Activated naive CD4-positive, alpha-beta T cell treated with anti-CD3 and anti-CD28 coated beads for 36 hours (primary cell): Measurements from ENCODE around the gene UNC45B. TPM values are rescaled to one million over a fixed set of nuclear protein-coding genes. Genes with fewer than 3 reads are reported as not detected.

Experiments used
- CTCF ChIA-PET: fragments of 350-600 bp; sonication (Branson Sonifier 250); formaldehyde crosslinking; loops from one replicate; lab custom pipeline; 2021; ENCODE audit warnings: antibody characterized with exemption; lab: Charles Lee
- DNase-seq: peaks from one replicate; pipeline ENCODE4 v3.0.0-alpha.2; 2020
- H3K27ac Mint-ChIP-seq: one replicate; pipeline ENCODE4 v1.8.0; 2021; ENCODE audit warnings: mild to moderate bottlenecking, mixed read lengths
- H3K27me3 Mint-ChIP-seq: one replicate; pipeline ENCODE4 v1.8.0; 2021; ENCODE audit warnings: low read depth, mixed read lengths
- H3K36me3 Mint-ChIP-seq: one replicate; pipeline ENCODE4 v1.8.0; 2021; ENCODE audit warnings: low read depth, mixed read lengths
- H3K4me1 Mint-ChIP-seq: one replicate; pipeline ENCODE4 v1.8.0; 2021; ENCODE audit warnings: low read depth, mixed read lengths
- H3K4me3 Mint-ChIP-seq: one replicate; pipeline ENCODE4 v1.8.0; 2021; ENCODE audit warnings: mild to moderate bottlenecking, moderate library complexity, mixed read lengths
- H3K9me3 Mint-ChIP-seq: one replicate; pipeline ENCODE4 v1.8.0; 2021; ENCODE audit warnings: mixed read lengths
- intact Hi-C: fragments of 100-400 bp; cut with micrococcal nuclease; formaldehyde crosslinking; loops from one replicate; pipeline ENCODE4 v1.15.1; 2023
- total RNA-seq, 2 experiments: library from RNA; stranded (reverse); gene quantifications; one replicate each; pipeline ENCODE4 v1.2.3, GENCODE V29; 2021

UNC45B gene
- total RNA-seq, 2 experiments from 2014 or later, result 0.05 to 0.15 TPM

DNA sequence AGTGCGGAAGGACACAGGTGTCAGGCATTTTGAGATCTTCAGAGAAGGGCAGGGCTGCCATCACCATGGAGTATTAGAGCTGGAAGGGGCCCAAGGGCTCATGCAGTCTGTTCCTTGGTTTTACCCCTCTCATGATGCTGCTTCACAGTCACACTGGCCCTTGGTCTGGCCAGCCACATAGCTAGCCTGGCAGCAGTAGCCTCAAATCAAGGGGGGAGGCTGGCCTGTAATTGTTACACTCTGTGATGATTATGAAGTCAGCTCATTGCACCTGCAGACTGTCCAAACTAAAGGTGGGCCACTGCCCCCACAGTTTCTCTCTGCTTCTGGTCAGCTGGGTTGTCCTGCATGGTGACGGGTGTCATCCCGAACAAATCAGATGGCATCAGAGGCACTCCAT, 26.3 kb upstream of the UNC45B start, which contains the start of gene FNDC8:
FNDC8 (plus strand) TSS at position 301 of the 400 bp plus-strand sequence; CDS start at position 380, 79 bp downstream.
- no peaks in the 10 kb centered on the region for H3K9me3 Mint-ChIP-seq
- H3K4me3 Mint-ChIP-seq, result peak within 1 kb of the TSS; percentile 18
- peaks cover 18% of the 10 kb centered on the region for H3K36me3 Mint-ChIP-seq
- H3K27ac Mint-ChIP-seq, result no peak within 1 kb of the TSS
- intact Hi-C loops, result no loop called here
- DNase-seq, result no peak
- CTCF ChIA-PET, result interaction anchor here (1.1 to 4.6 kb wide), 5 partner anchors 18 to 579 kb away, joined by 4 to 62 read pairs (median 4); no protein-coding TSS in a partner anchor
- H3K27me3 Mint-ChIP-seq, result no peaks in the 10 kb centered on the region
- H3K4me1 Mint-ChIP-seq, result peaks cover 31% of the 10 kb centered on the region

DNA sequence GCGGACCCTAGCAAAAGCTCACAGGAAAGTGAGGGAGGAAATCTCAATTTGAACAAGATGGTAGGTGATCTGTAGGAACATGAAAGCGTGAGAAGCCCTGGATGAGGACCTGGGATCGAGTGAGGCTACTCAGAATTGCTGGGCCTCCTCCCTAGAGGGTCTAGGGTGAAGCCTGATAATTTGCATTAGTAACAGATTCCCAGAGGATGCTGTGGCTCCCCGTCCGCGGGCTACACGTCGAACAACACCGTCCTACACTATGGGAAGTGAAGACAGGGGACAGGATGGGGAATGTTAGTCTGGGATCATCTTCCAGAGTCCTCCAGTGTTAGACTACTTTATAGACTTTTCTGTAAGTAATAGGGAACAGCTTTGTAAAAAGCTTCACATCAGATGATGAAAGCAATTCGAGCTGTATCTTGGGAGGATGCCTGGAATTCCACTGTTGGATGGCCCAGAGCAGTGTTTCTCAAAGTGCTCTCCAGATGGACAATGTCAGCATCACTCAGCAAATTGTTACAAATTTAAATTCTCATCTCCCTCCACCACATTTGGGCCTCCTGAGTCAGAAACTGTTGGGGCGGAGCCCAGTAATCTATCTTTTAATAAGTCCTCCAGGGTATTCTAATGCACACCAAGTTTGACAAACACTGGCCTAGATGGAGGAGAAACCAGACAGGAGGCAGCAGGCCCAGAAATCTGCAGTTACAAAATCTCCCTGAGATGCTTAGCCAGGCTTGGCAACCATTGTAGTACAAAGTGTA, 19.7 kb upstream of the UNC45B start:
- no peak for DNase-seq
- Mint-ChIP-seq H3K27ac (no peak overlapping the region), H3K36me3 (peaks cover 13% of the 10 kb centered on the region), H3K4me3 (no peak overlapping the region), H3K27me3 (no peaks in the 10 kb centered on the region), H3K4me1 (no peaks in the 10 kb centered on the region), H3K9me3 (no peaks in the 10 kb centered on the region)
- CTCF ChIA-PET, result interaction anchor here (0.7 to 2.6 kb wide), 6 partner anchors 8 to 406 kb away, joined by 3 to 10 read pairs (median 3); partner anchors contain the start of gene RAD51D
- intact Hi-C loops, result no loop called here

DNA sequence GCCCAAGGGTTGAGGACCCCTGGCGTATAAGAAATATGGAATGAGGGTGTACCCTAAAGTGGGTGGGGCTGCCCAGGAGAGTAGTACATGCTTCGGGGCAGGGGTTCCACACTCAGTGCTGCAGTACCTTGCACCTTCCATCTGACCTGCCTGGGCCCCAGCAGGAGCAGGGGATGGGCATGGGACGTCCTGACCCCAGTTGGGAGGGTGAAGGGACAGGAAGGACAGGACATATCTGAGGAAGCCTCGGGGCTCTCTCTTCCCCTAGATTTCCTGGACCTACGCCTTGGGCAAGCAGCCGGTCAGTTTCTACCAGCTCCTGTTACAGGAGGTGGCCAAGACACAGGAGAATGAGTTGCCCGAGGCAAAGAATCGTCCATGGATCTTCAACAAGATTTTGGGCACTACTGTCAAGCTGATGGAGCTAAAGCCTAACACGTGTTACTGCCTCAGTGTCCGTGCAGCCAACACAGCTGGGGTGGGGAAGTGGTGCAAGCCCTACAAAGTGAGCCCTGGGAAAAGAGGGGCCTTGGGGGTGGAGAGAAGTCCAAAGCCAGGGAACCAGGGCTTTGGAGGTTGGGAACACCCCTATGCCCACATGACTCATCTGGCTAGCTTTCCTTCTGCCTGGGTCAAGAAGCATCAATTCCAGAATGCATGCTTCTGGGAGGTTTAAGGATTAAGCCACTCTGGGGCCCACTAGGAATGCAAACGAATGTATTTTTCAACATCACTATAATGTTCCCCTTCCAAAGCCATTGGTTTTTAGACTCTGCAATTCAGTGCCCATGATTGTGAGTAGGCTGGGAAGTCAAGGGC, 18.3 kb upstream of the UNC45B start:
- Mint-ChIP-seq H3K4me3 (no peak overlapping the region), H3K36me3 (peaks cover 24% of the 10 kb centered on the region), H3K27ac (no peak overlapping the region), H3K4me1 (no peaks in the 10 kb centered on the region), H3K27me3 (no peaks in the 10 kb centered on the region), H3K9me3 (no peaks in the 10 kb centered on the region)
- intact Hi-C loops, result no loop called here
- no peak for DNase-seq
- CTCF ChIA-PET, result interaction anchor here (1.2 to 2.6 kb wide), 3 partner anchors 10 to 131 kb away, joined by 3 to 10 read pairs (median 3); partner anchors contain the start of gene RAD51D

GRCh38 chr17:35129973-35130351, 17.7 kb upstream of the UNC45B start:
- Mint-ChIP-seq H3K9me3 (no peaks in the 10 kb centered on the region), H3K36me3 (peaks cover 29% of the 10 kb centered on the region), H3K4me1 (no peaks in the 10 kb centered on the region), H3K27me3 (no peaks in the 10 kb centered on the region), H3K4me3 (no peak overlapping the region), H3K27ac (peak overlapping the region; percentile 59)
- intact Hi-C loops, result no loop called here
- CTCF ChIA-PET, result no interaction called here
- no peak for DNase-seq

DNA sequence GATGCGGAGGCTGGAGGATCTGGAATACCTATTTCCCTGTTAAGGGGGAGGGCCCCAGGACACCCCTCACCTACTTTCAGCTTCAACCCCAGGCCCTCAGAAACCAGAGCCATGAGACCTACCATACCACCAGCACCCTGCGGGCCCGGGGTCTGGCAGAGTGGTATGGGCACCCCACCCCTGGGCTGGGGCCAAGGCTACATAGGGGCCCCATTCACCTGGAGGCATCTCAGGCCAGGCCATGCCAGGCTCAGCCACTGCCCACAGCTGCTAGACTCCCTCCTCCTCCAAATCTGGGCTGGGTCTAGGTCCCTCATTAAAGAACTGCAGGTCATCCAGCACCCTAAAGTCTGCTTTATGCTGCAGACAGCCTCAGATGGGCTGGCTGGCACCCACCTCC, 17.2 kb upstream of the UNC45B start:
- Mint-ChIP-seq H3K9me3 (no peaks in the 10 kb centered on the region), H3K4me1 (no peaks in the 10 kb centered on the region), H3K27me3 (no peaks in the 10 kb centered on the region), H3K36me3 (peaks cover 31% of the 10 kb centered on the region), H3K27ac (peak overlapping the region; percentile 59), H3K4me3 (no peak overlapping the region)
- CTCF ChIA-PET, result interaction anchor here (0.9 to 1.1 kb wide), 2 partner anchors 10 to 13 kb away, joined by 3 to 4 read pairs; no protein-coding TSS in a partner anchor
- DNase-seq, result no peak
- intact Hi-C loops, result no loop called here

GRCh38 chr17:35132099-35132498, 15.5 kb upstream of the UNC45B start:
- Mint-ChIP-seq H3K4me1 (no peaks in the 10 kb centered on the region), H3K27me3 (no peaks in the 10 kb centered on the region), H3K36me3 (peaks cover 43% of the 10 kb centered on the region), H3K4me3 (no peak overlapping the region), H3K27ac (no peak overlapping the region), H3K9me3 (no peaks in the 10 kb centered on the region)
- intact Hi-C loops, result no loop called here
- DNase-seq, result no peak
- CTCF ChIA-PET, result no interaction called here

DNA sequence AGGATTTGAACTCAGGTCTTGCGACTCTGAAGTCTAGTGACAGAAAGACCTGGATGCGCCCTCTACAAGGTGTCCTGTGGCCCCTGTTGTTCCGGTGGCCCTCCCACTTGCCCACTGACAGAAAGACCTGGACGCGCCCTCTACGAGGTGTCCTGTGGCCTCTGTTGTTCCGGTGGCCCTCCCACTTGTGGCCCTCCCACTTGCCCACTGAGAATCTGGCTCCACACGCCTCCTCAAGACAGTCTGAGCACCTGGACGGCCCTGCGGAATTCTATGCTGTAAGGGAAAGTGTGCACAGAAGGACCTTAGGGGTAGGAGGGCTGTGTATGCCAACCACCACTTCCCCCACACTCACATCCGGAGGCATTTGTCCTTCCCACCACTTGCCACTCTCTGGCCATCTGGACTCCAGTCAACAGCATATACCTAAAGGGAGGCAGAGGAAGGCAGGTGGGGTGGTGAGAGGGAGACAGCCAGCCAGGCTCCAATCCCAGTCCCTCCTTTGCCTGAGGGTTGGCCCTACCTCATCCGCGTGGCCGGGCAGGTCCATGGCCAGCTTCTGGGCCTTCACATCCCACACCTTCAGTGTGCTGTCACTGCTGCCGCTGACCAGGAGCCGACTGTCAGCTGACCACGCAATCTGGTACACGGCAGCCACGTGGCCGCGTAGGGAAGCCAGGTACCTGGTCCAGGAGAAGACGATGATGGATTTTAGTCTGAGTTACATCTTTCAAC, 14.6 kb upstream of the UNC45B start:
- H3K27me3 Mint-ChIP-seq, result no peaks in the 10 kb centered on the region
- H3K27ac Mint-ChIP-seq, result no peak overlapping the region
- peaks cover 46% of the 10 kb centered on the region for H3K36me3 Mint-ChIP-seq

DNA sequence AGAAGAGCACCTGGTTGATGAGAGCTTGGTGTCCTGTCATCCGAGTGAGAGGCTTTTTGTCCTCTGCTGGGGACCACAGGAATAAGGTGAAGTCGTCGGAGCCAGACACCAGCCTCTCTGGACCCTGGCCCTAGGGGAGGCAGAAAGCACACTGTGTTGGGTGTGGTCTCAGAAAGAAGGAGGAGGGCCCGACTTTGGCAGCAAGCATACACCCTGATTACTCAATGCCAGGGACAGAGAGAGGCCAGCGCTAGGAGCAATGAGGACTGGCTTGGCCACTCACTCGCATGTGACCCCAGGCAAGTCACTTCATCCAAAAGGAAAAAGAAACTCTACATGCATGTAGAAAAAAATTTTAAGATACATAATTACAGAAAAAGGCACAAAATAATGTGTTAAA, 12.3 kb upstream of the UNC45B start:
- peaks cover 6% of the 10 kb centered on the region for H3K4me1 Mint-ChIP-seq
- no peaks in the 10 kb centered on the region for H3K9me3 Mint-ChIP-seq
- H3K36me3 Mint-ChIP-seq, result peaks cover 54% of the 10 kb centered on the region
- CTCF ChIA-PET, result no interaction called here
- intact Hi-C loops, result no loop called here
- H3K27ac Mint-ChIP-seq, result no peak overlapping the region
- no peaks in the 10 kb centered on the region for H3K27me3 Mint-ChIP-seq
- DNase-seq, result no peak
- no peak overlapping the region for H3K4me3 Mint-ChIP-seq

More for the DNA sequence above, 14.6 kb upstream of the UNC45B start:
- no peak for DNase-seq
- no peaks in the 10 kb centered on the region for H3K9me3 Mint-ChIP-seq
- no peaks in the 10 kb centered on the region for H3K4me1 Mint-ChIP-seq
- CTCF ChIA-PET, result no interaction called here
- no peak overlapping the region for H3K4me3 Mint-ChIP-seq
- intact Hi-C loops, result no loop called here

- intact Hi-C loops, result no loop called here
- CTCF ChIA-PET, result no interaction called here
- H3K9me3 Mint-ChIP-seq, result no peaks in the 10 kb centered on the region
- H3K27ac Mint-ChIP-seq, result no peak overlapping the region
- peaks cover 43% of the 10 kb centered on the region for H3K36me3 Mint-ChIP-seq
- H3K4me3 Mint-ChIP-seq, result no peak overlapping the region
- H3K4me1 Mint-ChIP-seq, result peaks cover 19% of the 10 kb centered on the region
- DNase-seq, result no peak
- H3K27me3 Mint-ChIP-seq, result no peaks in the 10 kb centered on the region
Measured at GRCh38 chr17:35138218-35138617, 9.4 kb upstream of the UNC45B start.

GRCh38 chr17:35141681-35142466, 5.7 kb upstream of the UNC45B start, which contains the start of gene NLE1:
Gene NLE1 (minus strand): TSS chr17:35142303. CDS start chr17:35142275, 28 bp downstream.
- intact Hi-C loops, result loop anchor here (1.0 to 2.0 kb wide), 4 partner anchors 18 to 397 kb away; no protein-coding TSS in a partner anchor
- Mint-ChIP-seq H3K4me1 (peaks cover 25% of the 10 kb centered on the region), H3K27me3 (no peaks in the 10 kb centered on the region), H3K36me3 (peaks cover 16% of the 10 kb centered on the region), H3K4me3 (peak within 1 kb of the TSS; percentile 77), H3K27ac (peak within 1 kb of the TSS; percentile 82), H3K9me3 (no peaks in the 10 kb centered on the region)
- peak; percentile 89 for DNase-seq
- CTCF ChIA-PET, result interaction anchor here (0.7 to 1.5 kb wide), 5 partner anchors 18 to 394 kb away, joined by 3 to 6 read pairs (median 3); no protein-coding TSS in a partner anchor

- Mint-ChIP-seq H3K36me3 (peaks cover 13% of the 10 kb centered on the region), H3K4me3 (peak overlapping the region; percentile 77), H3K9me3 (no peaks in the 10 kb centered on the region), H3K4me1 (peaks cover 25% of the 10 kb centered on the region), H3K27ac (peak overlapping the region; percentile 56), H3K27me3 (no peaks in the 10 kb centered on the region)
- no peak for DNase-seq
- CTCF ChIA-PET, result interaction anchor here (1.6 kb wide), 1 partner anchor 98 kb away, joined by 6 read pairs; no protein-coding TSS in a partner anchor
- intact Hi-C loops, result loop anchor here (1.0 to 2.0 kb wide), 4 partner anchors 18 to 396 kb away; no protein-coding TSS in a partner anchor
Measured at GRCh38 chr17:35142467-35142796, 5.2 kb upstream of the UNC45B start.
